GM21528 (cell line): ENCODE measurements around the gene MAGEA8.
"Not testable (repeated sequence)": the region's sequence is repeated elsewhere in the genome, so short reads cannot be mapped to it uniquely, and the experiment has no call there.

Experiments used
- ATAC-seq: cut with Tn5 transposase; IDR thresholded peaks from one replicate; pipeline ENCODE4 v1.9.1; 2021; ENCODE audit warnings: mild to moderate bottlenecking, moderate library complexity; ENCODE audit not compliant: unreplicated experiment, low FRiP score

Gene MAGEA8, protein sequence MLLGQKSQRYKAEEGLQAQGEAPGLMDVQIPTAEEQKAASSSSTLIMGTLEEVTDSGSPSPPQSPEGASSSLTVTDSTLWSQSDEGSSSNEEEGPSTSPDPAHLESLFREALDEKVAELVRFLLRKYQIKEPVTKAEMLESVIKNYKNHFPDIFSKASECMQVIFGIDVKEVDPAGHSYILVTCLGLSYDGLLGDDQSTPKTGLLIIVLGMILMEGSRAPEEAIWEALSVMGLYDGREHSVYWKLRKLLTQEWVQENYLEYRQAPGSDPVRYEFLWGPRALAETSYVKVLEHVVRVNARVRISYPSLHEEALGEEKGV

DNA sequence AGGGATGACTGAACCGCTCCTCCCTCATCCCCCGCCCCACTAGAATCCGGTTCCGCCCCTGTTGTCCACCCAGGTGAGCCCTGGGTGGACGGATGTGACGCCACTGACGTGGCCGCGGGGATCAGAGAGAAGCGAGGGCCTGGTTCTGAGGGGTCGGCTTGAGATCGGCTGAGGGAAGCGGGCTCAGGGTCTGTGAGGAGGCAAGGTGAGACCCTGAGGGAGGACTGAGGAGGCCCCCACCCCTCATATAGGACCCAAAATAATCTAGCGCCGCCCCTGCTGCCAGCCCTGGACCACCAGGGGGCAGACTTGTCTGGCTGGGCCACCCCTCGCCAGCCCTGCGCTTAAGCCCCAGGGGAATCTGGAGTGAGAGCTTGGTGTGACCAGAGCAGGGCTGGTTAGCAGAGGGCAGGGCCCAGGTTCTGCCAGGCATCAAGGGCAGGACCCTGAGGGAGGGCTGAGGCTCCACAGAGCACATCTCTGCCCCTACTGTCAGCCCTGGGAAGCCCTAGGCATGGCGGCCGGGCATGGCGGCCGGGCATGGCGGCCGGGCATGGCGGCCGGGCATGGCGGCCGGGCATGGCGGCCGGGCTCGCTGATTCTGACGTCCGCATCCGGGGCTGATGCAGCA is at the start of gene MAGEA8:
MAGEA8 (plus strand) TSS at position 103 of the 631 bp plus-strand sequence. CDS start 3,090 bp downstream, outside the sequence.
- ATAC-seq: no peak

DNA sequence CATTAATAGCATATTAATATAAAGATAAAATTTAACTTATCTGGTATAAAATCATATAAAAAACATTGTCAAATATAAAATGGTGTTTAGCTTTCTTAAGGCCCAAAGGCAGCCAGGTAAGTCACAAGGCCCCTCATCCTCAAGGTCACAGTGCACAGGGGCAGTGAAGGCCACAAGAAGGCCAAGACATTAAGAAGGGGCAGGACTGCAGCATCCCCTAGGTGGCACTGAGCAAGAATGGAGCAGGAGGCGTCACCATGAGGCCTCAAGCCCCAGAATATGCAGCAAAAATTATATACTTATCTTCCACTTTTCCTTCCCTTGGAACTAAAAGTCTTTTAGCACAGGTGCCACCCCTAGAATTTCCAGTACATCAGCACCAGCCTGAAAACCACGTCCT is 49.5 kb upstream of the MAGEA8 start:
- ATAC-seq: no peak

DNA sequence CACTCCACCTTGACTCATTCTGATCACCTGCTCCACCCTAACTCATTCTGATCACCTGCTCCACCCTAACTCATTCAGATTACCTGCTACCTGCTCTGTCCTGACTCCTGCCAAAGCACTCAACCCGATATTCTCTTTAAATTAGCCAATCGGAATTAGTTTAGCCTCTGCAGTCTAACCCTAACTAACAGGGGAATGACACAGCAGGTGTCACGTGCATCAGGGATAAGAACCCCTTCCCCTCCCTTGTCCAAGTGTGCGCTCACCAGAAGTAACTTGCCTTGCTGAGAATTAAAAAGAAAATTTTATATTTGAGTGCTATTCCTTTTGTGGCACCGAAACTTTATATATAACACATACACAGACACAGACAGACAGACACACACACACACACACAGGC is 44.3 kb upstream of the MAGEA8 start:
- not testable (repeated sequence) for ATAC-seq

DNA sequence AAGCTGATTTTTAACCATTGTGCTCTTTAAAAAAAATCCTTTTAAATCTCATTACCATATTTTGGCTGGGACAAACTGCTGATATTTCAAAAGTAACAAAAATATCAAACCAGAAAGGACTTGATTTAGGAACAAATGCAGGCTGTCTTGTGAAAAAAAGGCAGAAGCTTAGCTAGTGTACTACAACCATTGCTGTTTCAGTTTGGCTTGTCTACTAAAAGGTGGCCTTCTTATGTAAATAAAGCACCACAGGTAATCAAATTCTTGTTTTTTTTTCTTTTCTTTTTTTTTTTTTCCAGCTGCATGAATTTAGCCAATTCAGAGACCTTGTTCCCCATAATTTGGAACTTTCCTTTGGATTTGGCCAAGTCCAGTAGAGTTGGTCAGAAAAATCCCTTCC is 43.8 kb upstream of the MAGEA8 start:
- no peak for ATAC-seq

DNA sequence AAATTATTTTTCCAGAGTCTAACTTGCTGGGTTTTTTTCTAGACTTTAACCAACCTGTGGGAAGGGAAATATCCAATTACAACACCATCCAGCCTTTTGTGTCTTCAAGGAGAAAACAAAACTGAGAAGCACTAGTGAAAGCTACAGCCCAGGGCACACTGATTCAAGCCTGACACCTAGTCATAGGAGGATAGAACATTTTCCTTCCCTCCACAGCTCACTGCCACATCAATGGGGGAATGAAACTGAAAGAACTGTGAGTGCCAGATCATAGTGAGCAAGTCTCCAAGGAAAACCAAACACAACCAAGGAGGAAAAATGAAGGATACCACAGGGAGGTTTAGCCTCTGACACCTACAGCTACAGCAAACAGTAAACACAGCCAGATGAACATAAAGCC is 43.3 kb upstream of the MAGEA8 start:
- ATAC-seq: no peak

DNA sequence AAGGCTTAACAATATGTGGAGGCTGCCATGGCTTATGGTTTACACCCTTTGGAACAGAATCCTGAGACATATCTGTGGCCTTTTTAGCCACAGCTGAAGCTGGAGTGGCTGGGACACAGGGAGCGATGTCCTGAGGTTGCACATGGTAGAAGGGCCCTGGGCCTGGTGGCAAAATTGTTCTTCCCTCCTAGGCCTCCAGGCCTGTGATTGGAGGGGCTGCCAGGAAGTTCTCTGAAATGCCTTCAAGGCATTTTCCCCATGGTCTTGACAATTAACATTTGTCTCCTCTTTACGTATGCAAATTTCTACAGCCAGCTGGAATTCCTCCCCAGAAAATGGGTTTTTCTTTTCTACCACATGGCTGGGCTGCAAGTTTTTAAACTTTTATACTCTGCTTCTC is 39.1 kb upstream of the MAGEA8 start:
- no peak for ATAC-seq

DNA sequence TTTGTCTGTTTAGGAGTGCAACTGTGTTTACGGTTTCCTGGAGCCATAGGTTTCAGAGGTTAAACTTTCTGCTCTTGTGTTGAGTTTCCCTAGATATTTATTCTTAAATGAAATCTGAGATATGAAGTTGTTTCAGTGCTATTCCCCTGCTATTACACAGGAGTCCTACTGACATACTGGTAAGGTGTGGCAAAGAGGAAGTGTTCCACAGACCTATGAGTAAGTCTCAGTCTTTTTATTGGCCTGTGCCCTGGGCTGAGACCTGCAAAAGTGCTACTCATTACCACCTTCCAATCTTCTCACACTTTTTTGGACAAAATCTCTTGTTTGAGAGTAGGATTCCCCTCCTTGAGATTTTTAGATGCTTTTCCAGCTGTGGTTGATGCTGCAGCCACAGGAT is 35.6 kb upstream of the MAGEA8 start:
- ATAC-seq: no peak

DNA sequence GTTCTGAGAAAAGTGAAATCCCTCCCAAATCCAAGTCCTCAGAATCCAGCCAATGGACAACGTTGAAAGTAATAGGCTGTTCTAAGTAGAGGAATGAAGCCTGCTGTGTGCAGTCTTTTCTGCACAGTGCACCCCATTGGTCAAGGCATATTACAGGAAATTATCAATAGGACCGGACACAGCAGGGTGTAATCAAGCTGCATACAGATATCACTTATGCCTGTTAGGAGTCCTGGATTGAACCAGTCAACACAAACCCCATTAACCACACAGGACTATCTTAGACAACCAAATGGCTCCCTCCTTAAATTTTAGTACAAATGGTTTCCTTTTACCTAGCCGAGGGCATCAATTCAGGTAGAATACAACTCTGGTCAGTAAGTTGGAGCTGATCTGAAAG is 34.2 kb upstream of the MAGEA8 start:
- no peak for ATAC-seq

DNA sequence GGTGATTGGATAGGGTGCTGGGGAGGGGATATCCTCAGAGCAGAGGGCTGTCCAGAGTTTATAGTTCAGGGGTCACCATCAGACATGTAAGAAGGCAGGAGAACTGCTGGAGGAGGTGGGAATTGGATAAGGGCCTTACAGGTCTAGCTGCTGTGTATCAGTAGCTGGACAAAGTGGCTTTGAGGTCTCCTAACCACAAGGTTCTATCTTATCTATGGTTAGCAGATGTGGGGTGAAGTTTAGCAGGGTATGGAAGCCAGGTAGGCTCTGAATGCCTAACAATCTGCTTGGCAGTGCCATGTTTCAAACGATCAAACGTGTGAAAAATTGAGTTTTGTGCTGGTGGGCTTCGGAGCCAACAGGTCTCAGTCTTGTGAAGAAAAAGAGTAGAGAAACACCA is 32.1 kb upstream of the MAGEA8 start:
- no peak for ATAC-seq

DNA sequence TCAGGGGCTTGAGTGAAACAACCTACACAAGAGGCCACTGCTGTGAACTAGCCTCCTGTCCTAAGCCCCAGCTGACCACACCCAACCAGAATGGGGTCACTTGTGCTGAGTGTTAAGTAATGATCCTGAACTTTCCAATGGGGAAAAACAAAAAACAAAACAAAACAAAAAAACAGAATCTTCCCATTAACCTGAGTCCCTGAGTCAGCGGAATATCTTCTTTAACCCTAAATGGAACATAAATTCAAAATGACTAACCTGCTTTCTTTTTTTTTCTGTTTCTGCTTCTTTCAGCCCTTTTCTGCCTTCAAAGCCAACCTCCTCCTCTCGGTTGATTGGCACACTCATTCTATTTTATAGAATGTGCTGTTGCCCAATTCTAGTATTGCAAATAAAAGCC is 31.2 kb upstream of the MAGEA8 start:
- ATAC-seq: no peak

DNA sequence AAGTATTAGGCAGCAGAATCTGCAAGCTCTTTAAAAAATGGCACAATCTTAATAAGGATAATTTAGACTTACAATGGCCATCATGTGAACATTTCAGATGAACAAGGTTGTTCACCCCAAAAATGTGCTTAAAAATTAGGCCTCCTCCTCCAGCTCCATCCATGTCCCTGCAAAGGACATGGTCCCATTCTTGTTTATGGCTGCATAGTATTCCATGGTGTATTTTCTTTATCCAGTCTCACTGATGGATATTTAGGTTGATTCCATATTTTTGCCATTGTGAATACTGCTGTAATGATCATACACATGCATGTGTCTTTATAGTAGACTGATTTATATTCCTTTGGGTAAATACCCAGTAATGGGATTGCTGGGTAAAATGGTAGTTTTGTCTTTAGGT is 29.1 kb upstream of the MAGEA8 start:
- ATAC-seq: no peak

DNA sequence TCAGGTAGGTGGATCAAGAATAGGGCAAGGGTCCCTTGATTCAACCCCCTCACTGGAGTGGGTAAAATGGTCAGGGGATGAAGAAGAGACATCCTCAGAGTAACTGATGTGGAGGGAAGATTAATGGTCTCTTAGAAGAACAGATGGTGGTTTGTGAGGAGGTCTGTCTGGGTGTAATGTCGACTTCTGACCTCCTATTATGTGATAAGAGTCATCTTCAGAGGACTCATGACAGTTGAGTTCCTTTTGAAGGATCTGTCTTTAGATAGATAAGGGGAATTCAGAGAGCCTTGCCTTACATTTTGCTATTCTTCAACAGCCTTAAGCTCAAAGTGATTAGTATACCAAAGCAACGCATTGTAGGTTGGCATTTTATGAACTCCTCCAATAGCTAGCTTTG is 27.1 kb upstream of the MAGEA8 start:
- ATAC-seq: no peak

DNA sequence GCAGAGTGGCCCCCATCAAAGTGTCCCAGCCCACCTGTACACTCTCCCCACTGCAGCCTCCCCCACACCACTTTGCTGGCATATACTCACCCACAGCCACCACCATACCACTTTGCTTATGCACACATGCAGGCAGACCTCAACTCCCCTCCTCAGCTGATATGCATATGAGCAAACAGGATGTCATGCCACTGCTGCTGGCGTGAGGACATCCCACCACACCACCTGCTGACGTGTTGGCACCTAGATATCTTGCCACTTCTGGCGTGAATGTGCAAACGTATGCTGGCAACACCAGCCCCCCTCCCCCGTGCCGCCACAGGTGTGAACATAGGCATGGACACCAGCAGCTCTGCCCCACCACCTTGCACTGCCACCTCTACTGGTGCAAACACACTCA is 22.4 kb upstream of the MAGEA8 start:
- ATAC-seq: no peak

DNA sequence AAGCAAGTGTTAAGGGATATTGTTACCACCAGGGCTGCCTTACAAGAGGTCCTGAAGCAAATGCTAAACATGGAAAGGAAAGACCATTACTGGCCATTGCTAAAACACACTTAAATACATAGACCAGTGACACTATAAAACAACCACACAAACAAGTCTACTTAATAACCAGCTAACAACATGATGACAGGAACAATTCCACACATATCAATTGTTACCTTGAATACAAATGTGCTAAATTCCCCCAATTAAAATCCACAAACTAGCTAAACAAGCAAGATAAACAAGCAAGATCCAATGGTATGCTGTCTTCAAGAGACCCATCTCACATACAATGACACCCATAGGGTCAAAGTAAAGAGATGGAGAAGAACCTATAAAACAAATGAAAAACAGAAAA is 20.5 kb upstream of the MAGEA8 start:
- ATAC-seq: no peak

DNA sequence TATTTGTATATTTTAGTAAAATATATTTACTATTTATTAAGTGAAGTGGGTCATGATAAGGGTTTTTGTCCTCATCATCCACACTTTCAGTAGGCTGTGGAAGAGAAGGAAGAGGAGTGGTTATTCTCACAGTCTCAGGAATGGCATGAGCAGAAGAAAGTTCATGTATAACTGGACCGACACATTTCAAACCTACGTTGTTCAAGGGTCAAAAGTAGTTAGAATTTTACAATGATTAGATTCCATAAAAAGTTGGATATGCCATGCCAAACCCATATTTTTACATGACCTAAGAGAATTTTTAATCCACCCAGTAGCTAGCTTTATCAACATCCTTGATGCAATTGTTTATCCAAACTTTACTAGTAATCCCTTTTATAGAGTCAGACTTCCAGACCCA is 15.6 kb upstream of the MAGEA8 start:
- no peak for ATAC-seq

DNA sequence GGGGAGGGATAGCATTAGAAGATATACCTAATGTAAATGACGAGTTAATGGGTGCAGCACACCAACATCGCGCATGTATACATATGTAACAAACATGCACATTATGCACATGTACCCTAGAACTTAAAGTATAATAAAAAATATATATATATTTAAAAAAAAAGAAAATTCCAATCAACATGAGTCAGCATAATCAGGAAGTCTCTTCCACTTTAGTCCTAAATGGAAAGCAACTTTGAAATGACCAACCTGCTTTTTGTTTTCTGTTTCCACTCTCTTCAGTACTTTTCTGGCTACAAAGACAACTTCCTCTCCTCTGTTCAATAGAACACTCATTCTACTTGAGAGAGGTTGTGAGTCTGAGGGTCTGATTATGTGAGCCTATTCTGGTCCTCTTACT is 13.5 kb upstream of the MAGEA8 start:
- no peak for ATAC-seq

DNA sequence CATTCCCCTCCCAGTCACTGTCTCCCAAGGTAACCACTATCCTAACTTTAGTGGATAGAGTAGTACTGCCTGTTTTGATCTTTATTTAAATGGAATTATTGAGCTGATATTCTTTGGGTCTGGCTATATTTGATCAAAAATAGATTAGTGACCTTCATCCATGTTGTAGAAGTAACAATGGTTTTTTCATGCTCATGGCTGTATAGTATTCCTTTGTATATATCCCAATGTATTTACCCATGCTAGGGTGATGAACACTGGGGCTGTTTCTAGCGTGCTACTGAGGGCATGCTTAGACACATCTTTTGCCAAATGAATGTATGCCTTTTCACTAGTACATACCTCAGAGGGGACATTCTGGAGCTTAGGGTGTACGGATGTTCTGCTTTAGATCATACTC is 10.1 kb upstream of the MAGEA8 start:
- ATAC-seq: no peak

DNA sequence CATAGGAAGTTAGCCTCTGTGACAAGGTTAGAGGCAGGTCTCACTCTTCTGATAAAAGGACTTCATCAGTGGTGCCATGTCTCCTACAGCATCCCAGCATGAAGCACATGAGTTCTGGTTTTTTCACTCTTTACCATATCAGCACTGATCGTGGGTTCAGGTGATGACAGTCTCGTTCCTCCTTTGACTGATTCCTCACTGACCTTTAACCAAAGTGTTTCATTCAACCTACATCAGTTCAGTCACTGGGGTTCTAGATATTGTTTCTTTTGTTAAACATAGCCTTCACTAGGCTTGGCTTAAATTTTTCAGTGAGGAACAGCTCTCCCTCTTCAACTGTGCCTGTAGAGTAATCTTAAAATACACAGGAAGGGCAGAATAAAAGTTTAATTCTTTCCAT is 9.6 kb upstream of the MAGEA8 start:
- ATAC-seq: no peak

DNA sequence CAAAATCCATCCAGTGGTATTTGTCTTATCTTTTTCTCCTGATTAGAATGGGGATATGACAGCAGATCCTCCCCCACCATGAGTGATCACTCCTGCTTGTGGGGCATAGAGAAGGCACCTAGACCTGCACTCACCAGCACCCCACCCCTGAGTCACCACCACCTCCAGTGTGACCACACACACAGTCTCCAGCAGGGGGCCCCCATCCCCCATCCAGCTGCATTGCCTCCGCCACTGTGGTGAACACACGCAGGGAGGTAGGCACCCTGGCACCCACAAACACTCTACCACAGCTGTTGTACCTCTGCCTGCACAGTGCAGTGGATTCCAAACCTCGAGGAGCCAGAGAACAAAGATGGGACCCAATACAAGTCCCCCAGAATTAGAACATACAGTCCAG is 9.0 kb upstream of the MAGEA8 start:
- no peak for ATAC-seq

DNA sequence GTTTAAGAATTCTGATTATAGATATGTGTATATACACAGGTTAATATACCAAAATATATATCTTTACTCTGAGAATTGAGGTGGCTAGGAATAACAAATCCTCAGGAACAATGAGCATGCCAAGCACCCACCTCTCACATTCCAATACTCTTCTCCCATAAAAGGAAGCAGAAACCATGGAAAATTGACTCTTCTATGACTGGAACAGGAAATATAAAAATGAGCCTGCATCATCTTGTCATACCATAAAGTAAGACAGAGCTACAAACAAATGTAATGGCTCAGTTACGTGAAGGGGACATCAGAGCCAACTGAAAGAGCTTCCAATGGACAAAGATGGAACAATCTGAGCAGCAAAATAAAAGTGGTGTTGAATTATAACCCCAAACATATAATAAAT is 3.8 kb upstream of the MAGEA8 start:
- no peak for ATAC-seq

DNA sequence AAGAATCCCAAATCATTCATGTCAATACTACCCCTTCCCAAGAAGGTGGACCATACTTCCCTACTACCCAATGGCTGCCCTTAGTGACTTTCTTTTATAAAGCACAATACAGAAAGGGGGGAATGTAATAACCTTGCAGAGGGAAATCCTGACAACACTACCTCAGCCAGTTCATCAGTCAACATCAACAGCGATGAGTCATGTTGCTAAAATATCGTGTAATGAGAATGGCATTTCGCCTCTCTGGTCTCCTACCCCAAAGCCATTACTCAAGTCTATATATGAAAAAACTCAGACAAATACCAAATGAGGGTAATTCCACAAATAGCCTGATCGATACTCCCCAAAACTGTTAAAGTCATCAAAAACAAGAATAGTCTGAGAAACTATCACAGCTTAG is 3.3 kb upstream of the MAGEA8 start:
- no peak for ATAC-seq

DNA sequence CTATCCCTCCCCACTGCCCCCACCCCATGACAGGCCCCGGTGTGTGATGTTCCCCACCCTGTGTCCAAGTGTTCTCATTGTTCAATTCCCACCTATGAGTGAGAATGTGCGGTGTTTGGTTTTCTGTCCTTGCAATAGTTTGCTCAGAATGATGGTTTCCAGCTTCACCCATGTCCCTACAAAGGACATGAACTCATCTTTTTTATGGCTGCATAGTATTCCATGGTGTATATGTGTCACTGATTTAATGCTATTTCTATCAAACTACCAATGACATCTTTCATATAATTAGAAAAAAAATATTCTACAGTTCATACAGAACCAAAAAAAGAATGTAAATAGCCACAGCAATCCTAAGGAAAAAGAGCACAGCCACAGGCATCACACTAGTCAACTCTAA is 9.8 kb downstream of the MAGEA8 start:
- not testable (repeated sequence) for ATAC-seq
